HepG2 (cell line): Measurements from ENCODE around the gene EMC8. TPM values are rescaled to one million over a fixed set of nuclear protein-coding genes. Genes with fewer than 3 reads are reported as not detected.

ENCODE experiments used
- ATAC-seq: fragments of 200-7000 bp; cut with Tn5 transposase; 3 replicates; pipeline ENCODE4 v1.9.1; 2020; ENCODE audit warnings: mild to moderate bottlenecking, moderate library complexity
- BruUV-seq: library from RNA; stranded (reverse); fragments of 400-500 nt; replicated peaks from 2 replicates; lab custom pipeline; 2021; lab: Mats Ljungman, UMichigan
- CTCF ChIA-PET: fragments of 300-600 bp; formaldehyde crosslinking; extraction: SDS; loops from one replicate; lab custom pipeline; 2021; ENCODE audit warnings: low total read pairs, inconsistent platforms, low intra/inter-chr PET ratio; lab: Yijun Ruan, JAX
- POLR2A ChIA-PET: fragments of 350-600 bp; sonication (Branson Sonifier 250); formaldehyde crosslinking; loops from one replicate; lab custom pipeline; 2020; ENCODE audit warnings: antibody characterized with exemption, inconsistent platforms; lab: Yijun Ruan, JAX
- DNase-seq: peaks from one replicate; pipeline ENCODE4 v3.0.0-alpha.2; 2015; ENCODE audit warnings: low spot score
- FAIRE-seq: peaks from 3 replicates; lab custom pipeline; 2011; peaks lifted over from hg19 to GRCh38; lab: Jason Lieb, UNC
- H2AFZ ChIP-seq: one replicate; pipeline ENCODE4 v1.6.1; 2011; ENCODE audit warnings: low read length, inconsistent platforms
- H3K27ac ChIP-seq: fragments of 300-600 bp; 3 replicates; pipeline ENCODE4 v1.8.0; 2011; ENCODE audit warnings: mixed run types, mild to moderate bottlenecking, mixed read lengths, low read length, inconsistent platforms; ENCODE audit not compliant: insufficient read depth; ENCODE audit errors: extremely low read length
- H3K27me3 ChIP-seq, 2 experiments: fragments of 200-600 bp in 1 of 2; 2 replicates in 1 of 2; 3 replicates in 1 of 2; pipeline versions ENCODE4 v1.6.0 to v1.8.0; 2011; ENCODE audit warnings: low read length in 2 of 2, mild to moderate bottlenecking in 2 of 2, moderate library complexity in 2 of 2, inconsistent platforms in 1 of 2; ENCODE audit not compliant: insufficient read depth in 2 of 2, control insufficient read depth in 1 of 2
- H3K36me3 ChIP-seq, 2 experiments: fragments of 200-600 bp in 1 of 2; replicated peaks in 1 of 2; 2 replicates in 1 of 2; 3 replicates in 1 of 2; pipeline versions ENCODE4 v1.5.1 to v1.8.0; 2011; ENCODE audit warnings: low read length in 2 of 2, inconsistent platforms in 1 of 2; ENCODE audit not compliant: insufficient read depth in 2 of 2, control insufficient read depth in 1 of 2
- H3K4me1 ChIP-seq: 2 replicates; pipeline ENCODE4 v1.5.1; 2012; ENCODE audit warnings: low read length, inconsistent platforms; ENCODE audit not compliant: insufficient read depth
- H3K4me2 ChIP-seq: 2 replicates; pipeline ENCODE4 v1.6.0; 2011; ENCODE audit warnings: low read depth, low read length, inconsistent platforms
- H3K4me3 ChIP-seq, 3 experiments: fragments of 200-600 bp in 1 of 3; sonication (generic), shearing (Covaris generic) in 1 of 3; replicated peaks in 1 of 3; 2 replicates each; pipeline ENCODE4 v1.5.1; 2011 to 2016; ENCODE audit warnings: low read length in 3 of 3, inconsistent platforms in 2 of 3, low read depth in 2 of 3, mild to moderate bottlenecking in 2 of 3, control low read depth in 1 of 3, mixed read lengths in 1 of 3; ENCODE audit not compliant: insufficient read depth in 1 of 3
- H3K79me2 ChIP-seq: one replicate; pipeline ENCODE4 v1.6.1; 2011; ENCODE audit warnings: low read length, inconsistent platforms; ENCODE audit not compliant: insufficient read depth
- H3K9ac ChIP-seq: 2 replicates; pipeline ENCODE4 v1.6.0; 2011; ENCODE audit warnings: mild to moderate bottlenecking, low read depth, low read length, inconsistent platforms; ENCODE audit not compliant: insufficient read depth
- H3K9me3 ChIP-seq: 2 replicates; pipeline ENCODE4 v1.5.1; 2012; ENCODE audit warnings: mild to moderate bottlenecking, low read length
- H4K20me1 ChIP-seq: 2 replicates; pipeline ENCODE4 v1.6.0; 2011; ENCODE audit warnings: inconsistent platforms, mild to moderate bottlenecking, low read length, moderate library complexity; ENCODE audit not compliant: insufficient read depth
- MTF1 ChIP-seq: sonication (generic); formaldehyde crosslinking; IDR thresholded peaks from 2 replicates; pipeline ENCODE4 v1.5.0; 2020; ENCODE audit warnings: missing genetic modification reagents
- NCOA2 ChIP-seq: sonication (generic); formaldehyde crosslinking; IDR thresholded peaks from 2 replicates; pipeline ENCODE4 v1.8.0; 2022; ENCODE audit warnings: inconsistent platforms
- STAT5B ChIP-seq: sonication (generic); formaldehyde crosslinking; IDR thresholded peaks from 2 replicates; pipeline ENCODE4 v1.4.0; 2020; ENCODE audit warnings: missing genetic modification reagents
- WIZ ChIP-seq: sonication (generic); formaldehyde crosslinking; IDR thresholded peaks from 2 replicates; pipeline ENCODE4 v1.5.1; 2020; ENCODE audit warnings: mild to moderate bottlenecking, missing genetic modification reagents
- ZNF180 ChIP-seq: sonication (generic); formaldehyde crosslinking; IDR thresholded peaks from 2 replicates; pipeline ENCODE4 v1.4.0; 2020; ENCODE audit warnings: low read depth, missing genetic modification reagents, borderline replicate concordance
- ZNF337 ChIP-seq: sonication (generic); formaldehyde crosslinking; IDR thresholded peaks from 2 replicates; pipeline ENCODE4 v1.5.1; 2020; ENCODE audit warnings: missing genetic modification reagents, low read depth, mild to moderate bottlenecking, borderline replicate concordance
- ZNF562 ChIP-seq: sonication (generic); formaldehyde crosslinking; IDR thresholded peaks from 2 replicates; pipeline ENCODE4 v1.8.0; 2022; ENCODE audit warnings: missing genetic modification reagents, borderline replicate concordance
- ZNF724P ChIP-seq: sonication (generic); formaldehyde crosslinking; IDR thresholded peaks from 2 replicates; pipeline ENCODE4 v1.8.0; 2022; ENCODE audit warnings: missing genetic modification reagents, borderline replicate concordance
- ZNF768 ChIP-seq: sonication (generic); formaldehyde crosslinking; IDR thresholded peaks from 2 replicates; pipeline ENCODE4 v1.4.0; 2020; ENCODE audit warnings: missing genetic modification reagents
- WGBS: methylation state at CpG from one replicate; pipeline ENCODE4 v1.1.6; 2017; ENCODE audit warnings: low lambda C conversion rate; 5-methylcytosine and 5-hydroxymethylcytosine counted together
- in situ Hi-C: cut with HindIII; loops from 2 replicates; pipeline ENCODE4 v1.10.0; 2017; ENCODE audit warnings: low pct_unique_long_range_greater_than_20kb; ENCODE audit not compliant: extremely low pct_ligation_motif_present
- intact Hi-C: fragments of 100-400 bp; cut with micrococcal nuclease; formaldehyde crosslinking; loops from one replicate; pipeline ENCODE4 v1.10.0; 2022; ENCODE audit not compliant: unreplicated experiment
- polyA plus RNA-seq, 8 experiments: library from polyadenylated mRNA; depleted of rRNA in 3 of 8; stranded (reverse) in 7 of 8; unstranded in 1 of 8; fragments of >200 nt; fragmentation: Illumina TruSeq in 4 of 8; extraction: Trizol in 4 of 8; gene quantifications; 2 replicates each; pipeline versions ENCODE4 v1.2.1 to v1.2.3, GENCODE V29; 2011 to 2016; ENCODE audit warnings: low read depth in 4 of 8, missing spikeins in 1 of 8, mixed read lengths in 1 of 8; ENCODE audit not compliant: insufficient read depth in 1 of 8
- total RNA-seq, 5 experiments: library from RNA; depleted of rRNA; stranded (reverse); fragments of >200 nt; fragmentation: Illumina TruSeq; extraction: Trizol; gene quantifications; 2 replicates each; pipeline ENCODE4 v1.2.3, GENCODE V29; 2016; ENCODE audit warnings: low read depth in 1 of 5
- TF ChIP-seq, protein P1 (sequence below), 2 experiments: sonication (generic) in 1 of 2; formaldehyde crosslinking in 1 of 2; IDR thresholded peaks; 2 replicates each; pipeline versions ENCODE4 v1.6.1 to v1.9.0; 2014 to 2022; ENCODE audit warnings: antibody characterized with exemption in 1 of 2, borderline replicate concordance in 1 of 2, inconsistent platforms in 1 of 2, low read depth in 1 of 2, missing genetic modification reagents in 1 of 2
- TF ChIP-seq, protein P2 (sequence below): IDR thresholded peaks from 2 replicates; pipeline ENCODE4 v1.6.1; 2016; ENCODE audit warnings: low read depth, control low read depth

Gene EMC8
- total and polyA plus RNA-seq, 2 of the 13 experiments (the other 11 are each of a cell fraction or from before 2014, with no cell fraction given) = 55.0 to 76.0 TPM

DNA sequence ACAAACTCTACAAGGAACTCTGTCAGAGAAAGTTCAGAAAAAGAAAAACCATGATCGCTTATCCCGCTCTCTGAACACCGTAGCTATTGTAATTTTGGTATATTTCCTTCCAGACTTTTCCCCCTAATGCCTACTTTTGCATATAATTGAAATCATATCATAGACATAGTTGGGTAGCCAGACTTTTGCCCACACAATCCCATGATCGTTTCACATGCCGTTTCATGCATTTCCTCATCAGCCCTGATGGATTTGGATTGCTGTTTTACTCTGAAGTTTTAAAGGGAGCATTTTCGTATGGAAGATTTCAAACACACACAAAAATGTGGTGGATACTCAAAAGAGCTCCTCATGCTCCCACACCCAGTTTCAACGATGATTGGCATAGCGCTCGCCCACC is 31.5 kb upstream of the EMC8 start:
- H3K9ac ChIP-seq = no peak overlapping the region
- POLR2A ChIA-PET = no interaction called here
- intact Hi-C loops = no loop called here
- no peaks in the 10 kb centered on the region for H3K36me3 ChIP-seq
- H3K27me3 ChIP-seq = peaks cover 7 to 45% of the 10 kb centered on the region in 2 experiments; a peak in 4 of 5 replicates
- CTCF ChIA-PET = no interaction called here
- DNase-seq = no peak
- no peak for FAIRE-seq
- H4K20me1 ChIP-seq = no peaks in the 10 kb centered on the region
- no peak overlapping the region for H3K4me2 ChIP-seq
- ATAC-seq = no peak
- no peak overlapping the region for H3K27ac ChIP-seq
- no peak overlapping the region for H2AFZ ChIP-seq
- 36% methylated on average over 9 of the region's 9 CpGs for WGBS
- no peaks in the 10 kb centered on the region for H3K9me3 ChIP-seq
- no peaks in the 10 kb centered on the region for H3K4me1 ChIP-seq
- in situ Hi-C loops = no loop called here
- no peak overlapping the region for H3K4me3 ChIP-seq
- TF ChIP-seq, protein P1, sequence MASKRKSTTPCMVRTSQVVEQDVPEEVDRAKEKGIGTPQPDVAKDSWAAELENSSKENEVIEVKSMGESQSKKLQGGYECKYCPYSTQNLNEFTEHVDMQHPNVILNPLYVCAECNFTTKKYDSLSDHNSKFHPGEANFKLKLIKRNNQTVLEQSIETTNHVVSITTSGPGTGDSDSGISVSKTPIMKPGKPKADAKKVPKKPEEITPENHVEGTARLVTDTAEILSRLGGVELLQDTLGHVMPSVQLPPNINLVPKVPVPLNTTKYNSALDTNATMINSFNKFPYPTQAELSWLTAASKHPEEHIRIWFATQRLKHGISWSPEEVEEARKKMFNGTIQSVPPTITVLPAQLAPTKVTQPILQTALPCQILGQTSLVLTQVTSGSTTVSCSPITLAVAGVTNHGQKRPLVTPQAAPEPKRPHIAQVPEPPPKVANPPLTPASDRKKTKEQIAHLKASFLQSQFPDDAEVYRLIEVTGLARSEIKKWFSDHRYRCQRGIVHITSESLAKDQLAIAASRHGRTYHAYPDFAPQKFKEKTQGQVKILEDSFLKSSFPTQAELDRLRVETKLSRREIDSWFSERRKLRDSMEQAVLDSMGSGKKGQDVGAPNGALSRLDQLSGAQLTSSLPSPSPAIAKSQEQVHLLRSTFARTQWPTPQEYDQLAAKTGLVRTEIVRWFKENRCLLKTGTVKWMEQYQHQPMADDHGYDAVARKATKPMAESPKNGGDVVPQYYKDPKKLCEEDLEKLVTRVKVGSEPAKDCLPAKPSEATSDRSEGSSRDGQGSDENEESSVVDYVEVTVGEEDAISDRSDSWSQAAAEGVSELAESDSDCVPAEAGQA (IDR thresholded peaks at IDR 0.05; ENCODE audit: low read depth) = no peak
- TF ChIP-seq, protein P1 (CRISPR knock-in tag; IDR thresholded peaks at IDR 0.05; ENCODE audit: borderline replicate concordance) = no peak
- no peak for TF ChIP-seq ZNF768 (CRISPR knock-in tag)
- TF ChIP-seq, protein P2, sequence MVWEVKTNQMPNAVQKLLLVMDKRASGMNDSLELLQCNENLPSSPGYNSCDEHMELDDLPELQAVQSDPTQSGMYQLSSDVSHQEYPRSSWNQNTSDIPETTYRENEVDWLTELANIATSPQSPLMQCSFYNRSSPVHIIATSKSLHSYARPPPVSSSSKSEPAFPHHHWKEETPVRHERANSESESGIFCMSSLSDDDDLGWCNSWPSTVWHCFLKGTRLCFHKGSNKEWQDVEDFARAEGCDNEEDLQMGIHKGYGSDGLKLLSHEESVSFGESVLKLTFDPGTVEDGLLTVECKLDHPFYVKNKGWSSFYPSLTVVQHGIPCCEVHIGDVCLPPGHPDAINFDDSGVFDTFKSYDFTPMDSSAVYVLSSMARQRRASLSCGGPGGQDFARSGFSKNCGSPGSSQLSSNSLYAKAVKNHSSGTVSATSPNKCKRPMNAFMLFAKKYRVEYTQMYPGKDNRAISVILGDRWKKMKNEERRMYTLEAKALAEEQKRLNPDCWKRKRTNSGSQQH (CRISPR knock-in tag) = no peak
- no peak for TF ChIP-seq WIZ (CRISPR knock-in tag)
- TF ChIP-seq ZNF724P (CRISPR knock-in tag) = no peak
- no peak for TF ChIP-seq ZNF180 (CRISPR knock-in tag)
- TF ChIP-seq ZNF562 = no peak
- TF ChIP-seq MTF1 (CRISPR knock-in tag) = no peak
- TF ChIP-seq STAT5B (CRISPR knock-in tag) = no peak
- no peak for TF ChIP-seq ZNF337 (CRISPR knock-in tag)
- TF ChIP-seq NCOA2 (CRISPR knock-in tag) = no peak
- TF ChIP-seq, all 625 proteins: peak for 0
- no peaks in the 10 kb centered on the region for H3K79me2 ChIP-seq
- no TSS peak for BruUV-seq
